Kidney (tissue), 14 donors: ENCODE data around the gene SMPD3. TPM values are rescaled to one million over a fixed set of nuclear protein-coding genes. Genes with fewer than 3 reads are reported as not detected.

ENCODE experiments used
- DNase-seq, 5 donors: peaks; one replicate each; pipeline ENCODE4 v3.0.0-alpha.2; 2013 to 2020
- FAIRE-seq: peaks from 2 replicates; lab custom pipeline; 2012; peaks lifted over from hg19 to GRCh38; lab: Jason Lieb, UNC
- H3K27ac ChIP-seq, 2 donors: one replicate each; pipeline ENCODE4 v1.7.0; 2013; ENCODE audit warnings: low read depth in 2 of 2, low read length in 2 of 2, inconsistent platforms in 1 of 2
- H3K27me3 ChIP-seq: one replicate; pipeline ENCODE4 v1.7.1; 2013; ENCODE audit warnings: low read length, inconsistent platforms; ENCODE audit not compliant: control insufficient read depth, insufficient read depth
- H3K36me3 ChIP-seq, 3 donors: one replicate each; pipeline versions ENCODE4 v1.7.0 to v1.7.1; 2013; ENCODE audit warnings: low read length in 3 of 3, control low read depth in 1 of 3, inconsistent platforms in 1 of 3; ENCODE audit not compliant: insufficient read depth in 3 of 3, control insufficient read depth in 2 of 3
- H3K4me1 ChIP-seq, 3 donors: one replicate each; pipeline versions ENCODE4 v1.7.0 to v1.7.1; 2013; ENCODE audit warnings: low read length in 3 of 3, inconsistent platforms in 1 of 3, low read depth in 1 of 3; ENCODE audit not compliant: control insufficient read depth in 2 of 3, insufficient read depth in 2 of 3
- H3K4me3 ChIP-seq, 3 donors: one replicate each; pipeline versions ENCODE4 v1.7.0 to v1.8.1; 2013; ENCODE audit warnings: low read length in 3 of 3, control low read depth in 1 of 3, inconsistent platforms in 1 of 3
- H3K9ac ChIP-seq, 3 donors: one replicate each; pipeline versions ENCODE4 v1.7.0 to v1.7.1; 2013; ENCODE audit warnings: low read length in 3 of 3, control low read depth in 1 of 3, inconsistent platforms in 1 of 3
- H3K9me3 ChIP-seq, 3 donors: one replicate each; pipeline versions ENCODE4 v1.7.0 to v1.7.1; 2013; ENCODE audit warnings: low read length in 3 of 3, control low read depth in 1 of 3, inconsistent platforms in 1 of 3; ENCODE audit not compliant: control insufficient read depth in 2 of 3, insufficient read depth in 1 of 3
- intact Hi-C: fragments of 100-400 bp; cut with DNase I; formaldehyde crosslinking; loops from one replicate; pipeline ENCODE4 v1.11.1; 2022
- polyA plus RNA-seq: library from polyadenylated mRNA; stranded (reverse); fragments of 350-450 nt; fragmentation: Illumina TruSeq; extraction: RNeasy Lipid Tissue Mini Kit (QIAGEN cat#74804); gene quantifications from one replicate; pipeline ENCODE4 v1.2.3, GENCODE V29; 2014; ENCODE audit warnings: low read depth, low replicate concordance; ENCODE audit not compliant: insufficient read depth
- total RNA-seq: library from RNA; stranded (reverse); fragmentation: NEBNext Ultra II Directional; extraction: Animal tissue kit (Norgen Biotek cat#: 25700); gene quantifications from one replicate; pipeline ENCODE4 v1.2.1, GENCODE V29; 2021
- TF ChIP-seq, protein P1 (sequence below): IDR thresholded peaks from 3 replicates; pipeline ENCODE4 v1.5.1; 2012; ENCODE audit warnings: mild to moderate bottlenecking, moderate library complexity, borderline replicate concordance; ENCODE audit not compliant: insufficient read depth; ENCODE audit errors: extremely low read depth
- donor health status: control.
- donor health status: control.
- donor health status: control.
- donor health status: control.
- donor health status: control.
- donor health status: DM: yes; HTN: yes; CAD: no.
- donor health status: Normal renal cell carcinoma (clear cell type).

The SMPD3 gene
- total and polyA plus RNA-seq, 2 donors from 2014 or later: 0.28 to 0.72 TPM

GRCh38 chr16:68470461-68471150 is 22.3 kb upstream of the SMPD3 start:
- Histone ChIP-seq H3K4me1 (peaks cover 0 to 9% (median 0%) of the 10 kb centered on the region in 3 donors), H3K27me3 (no peaks in the 10 kb centered on the region), H3K4me3 (peak overlapping the region in 1 of 3 donors; percentile 21), H3K27ac (no peak overlapping the region), H3K36me3 (no peaks in the 10 kb centered on the region), H3K9ac (no peak overlapping the region), H3K9me3 (no peaks in the 10 kb centered on the region)
- no peak for DNase-seq
- FAIRE-seq: no peak
- TF ChIP-seq, protein P1, sequence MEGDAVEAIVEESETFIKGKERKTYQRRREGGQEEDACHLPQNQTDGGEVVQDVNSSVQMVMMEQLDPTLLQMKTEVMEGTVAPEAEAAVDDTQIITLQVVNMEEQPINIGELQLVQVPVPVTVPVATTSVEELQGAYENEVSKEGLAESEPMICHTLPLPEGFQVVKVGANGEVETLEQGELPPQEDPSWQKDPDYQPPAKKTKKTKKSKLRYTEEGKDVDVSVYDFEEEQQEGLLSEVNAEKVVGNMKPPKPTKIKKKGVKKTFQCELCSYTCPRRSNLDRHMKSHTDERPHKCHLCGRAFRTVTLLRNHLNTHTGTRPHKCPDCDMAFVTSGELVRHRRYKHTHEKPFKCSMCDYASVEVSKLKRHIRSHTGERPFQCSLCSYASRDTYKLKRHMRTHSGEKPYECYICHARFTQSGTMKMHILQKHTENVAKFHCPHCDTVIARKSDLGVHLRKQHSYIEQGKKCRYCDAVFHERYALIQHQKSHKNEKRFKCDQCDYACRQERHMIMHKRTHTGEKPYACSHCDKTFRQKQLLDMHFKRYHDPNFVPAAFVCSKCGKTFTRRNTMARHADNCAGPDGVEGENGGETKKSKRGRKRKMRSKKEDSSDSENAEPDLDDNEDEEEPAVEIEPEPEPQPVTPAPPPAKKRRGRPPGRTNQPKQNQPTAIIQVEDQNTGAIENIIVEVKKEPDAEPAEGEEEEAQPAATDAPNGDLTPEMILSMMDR: no peak
- intact Hi-C loops: no loop called here

DNA sequence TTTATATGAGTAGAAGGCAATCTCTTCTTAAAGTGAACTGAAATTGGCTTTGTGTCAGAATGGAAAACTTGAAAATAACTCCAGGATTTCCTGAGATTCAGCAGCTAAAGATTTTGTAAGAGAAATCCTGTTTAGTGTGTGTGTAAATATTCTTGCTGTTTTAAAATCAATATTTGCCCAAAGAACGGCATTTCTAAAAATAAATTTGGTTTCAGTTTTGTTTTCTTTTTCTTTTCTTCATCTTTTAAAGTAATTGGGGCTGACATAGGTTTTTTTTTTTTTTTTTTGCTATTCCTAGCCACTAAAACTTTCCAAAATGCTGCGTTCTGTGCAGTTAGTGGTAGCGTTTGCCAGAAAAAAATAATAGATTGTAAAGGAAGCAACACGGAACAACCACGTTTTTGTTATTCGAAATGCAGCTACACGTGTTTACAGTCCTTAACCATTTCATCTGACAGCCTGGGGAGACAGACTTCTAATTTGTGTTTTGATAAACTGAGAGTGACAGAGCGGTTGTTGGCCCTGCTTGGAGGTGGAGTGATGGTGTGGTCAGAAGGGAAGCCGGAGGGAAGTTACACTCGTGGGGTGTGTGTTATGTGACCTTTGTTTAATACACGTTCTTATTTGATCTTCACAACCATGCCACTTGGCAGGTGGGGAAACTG is 21.6 kb upstream of the SMPD3 start:
- intact Hi-C loops: no loop called here
- Histone ChIP-seq H3K27ac (peak overlapping the region in 1 of 2 donors; percentile 11), H3K4me3 (peak overlapping the region in 1 of 3 donors; percentile 21), H3K9me3 (no peaks in the 10 kb centered on the region), H3K27me3 (no peaks in the 10 kb centered on the region), H3K36me3 (no peaks in the 10 kb centered on the region), H3K4me1 (peaks cover 0 to 9% (median 0%) of the 10 kb centered on the region in 3 donors), H3K9ac (no peak overlapping the region)
- no peak for DNase-seq
- TF ChIP-seq, protein P1: no peak
- FAIRE-seq: peak; percentile 51

GRCh38 chr16:68468842-68469241 is 20.5 kb upstream of the SMPD3 start:
- H3K4me1 ChIP-seq: peaks cover 0 to 9% (median 0%) of the 10 kb centered on the region in 3 donors
- FAIRE-seq: no peak
- no peaks in the 10 kb centered on the region for H3K36me3 ChIP-seq
- no peaks in the 10 kb centered on the region for H3K9me3 ChIP-seq
- intact Hi-C loops: no loop called here
- no peak overlapping the region for H3K9ac ChIP-seq
- H3K27me3 ChIP-seq: no peaks in the 10 kb centered on the region
- no peak for DNase-seq
- H3K4me3 ChIP-seq: no peak overlapping the region
- H3K27ac ChIP-seq: no peak overlapping the region
- TF ChIP-seq, protein P1: no peak
